Left hindlimb (tissue), 1 donor: ENCODE data around the gene CCRL2.
"Not testable (repeated sequence)": the region's sequence is repeated elsewhere in the genome, so short reads cannot be mapped to it uniquely, and the experiment has no call there.

Experiments used
- DNase-seq: peaks from one replicate; pipeline ENCODE4 v3.0.0-alpha.2; 2018

The CCRL2 gene

DNA sequence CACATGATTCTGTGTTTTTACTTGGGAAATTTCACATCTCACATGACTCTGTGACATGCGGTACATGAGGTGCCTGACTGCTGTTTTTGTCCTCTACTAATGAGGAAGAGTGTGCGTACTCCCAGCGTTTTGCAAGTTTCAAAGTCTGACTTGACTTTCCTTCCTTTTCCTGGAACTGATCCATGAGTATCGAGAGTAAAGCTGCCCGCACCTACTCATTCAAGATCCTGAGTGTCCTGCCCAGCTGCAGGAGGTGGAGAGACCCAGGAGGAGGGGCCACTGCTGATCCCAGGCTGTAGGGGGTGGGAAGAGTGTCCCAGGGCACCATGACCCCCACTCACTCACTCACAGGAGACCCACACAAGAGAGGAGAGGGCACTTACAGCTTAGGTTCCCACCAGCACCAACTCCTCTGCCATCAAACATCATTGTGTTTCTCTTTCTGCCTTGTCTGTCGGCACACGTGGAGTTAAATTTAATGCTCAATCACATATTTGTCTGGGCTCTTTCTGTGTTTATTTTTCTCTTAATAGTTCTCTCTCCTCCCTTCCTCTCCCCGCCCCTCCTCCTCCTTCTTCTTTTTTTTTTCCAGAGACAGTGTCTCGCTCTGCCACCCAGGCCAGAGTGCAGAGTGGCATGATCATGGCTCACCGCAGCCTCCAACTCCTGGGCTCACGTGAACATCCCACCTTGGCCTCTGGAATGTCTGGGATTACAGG is 1.6 kb upstream of the CCRL2 start:
- no peak for DNase-seq

DNA sequence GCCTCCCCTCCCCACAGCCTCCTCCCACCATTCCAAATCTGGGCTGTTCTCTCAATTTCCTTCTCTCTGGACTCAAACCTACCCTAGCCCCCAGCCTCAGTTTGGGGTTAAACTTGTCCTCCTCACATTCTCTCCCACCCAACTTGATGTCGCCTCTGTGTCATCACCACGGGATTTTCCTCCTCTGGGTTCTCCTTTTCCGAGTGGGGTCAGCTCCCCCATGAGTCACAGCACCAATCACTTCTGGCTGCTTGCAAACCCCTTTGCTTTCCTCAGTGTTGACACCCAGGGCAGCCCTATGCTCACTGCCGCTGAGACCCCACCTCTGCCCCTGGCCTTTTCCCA is 644 bp upstream of the CCRL2 start:
- DNase-seq, result no peak

DNA sequence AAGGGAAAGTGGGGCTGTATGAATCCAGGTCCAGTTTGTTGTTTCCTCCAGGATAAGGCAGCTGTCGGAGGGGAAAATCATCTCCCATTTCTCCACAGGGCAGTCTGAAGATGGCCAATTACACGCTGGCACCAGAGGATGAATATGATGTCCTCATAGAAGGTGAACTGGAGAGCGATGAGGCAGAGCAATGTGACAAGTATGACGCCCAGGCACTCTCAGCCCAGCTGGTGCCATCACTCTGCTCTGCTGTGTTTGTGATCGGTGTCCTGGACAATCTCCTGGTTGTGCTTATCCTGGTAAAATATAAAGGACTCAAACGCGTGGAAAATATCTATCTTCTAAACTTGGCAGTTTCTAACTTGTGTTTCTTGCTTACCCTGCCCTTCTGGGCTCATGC is 911 bp downstream of the CCRL2 start:
- no peak for DNase-seq

DNA sequence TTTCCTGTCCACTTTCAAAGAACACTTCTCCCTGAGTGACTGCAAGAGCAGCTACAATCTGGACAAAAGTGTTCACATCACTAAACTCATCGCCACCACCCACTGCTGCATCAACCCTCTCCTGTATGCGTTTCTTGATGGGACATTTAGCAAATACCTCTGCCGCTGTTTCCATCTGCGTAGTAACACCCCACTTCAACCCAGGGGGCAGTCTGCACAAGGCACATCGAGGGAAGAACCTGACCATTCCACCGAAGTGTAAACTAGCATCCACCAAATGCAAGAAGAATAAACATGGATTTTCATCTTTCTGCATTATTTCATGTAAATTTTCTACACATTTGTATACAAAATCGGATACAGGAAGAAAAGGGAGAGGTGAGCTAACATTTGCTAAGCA is 1.8 kb downstream of the CCRL2 start:
- DNase-seq, result no peak

DNA sequence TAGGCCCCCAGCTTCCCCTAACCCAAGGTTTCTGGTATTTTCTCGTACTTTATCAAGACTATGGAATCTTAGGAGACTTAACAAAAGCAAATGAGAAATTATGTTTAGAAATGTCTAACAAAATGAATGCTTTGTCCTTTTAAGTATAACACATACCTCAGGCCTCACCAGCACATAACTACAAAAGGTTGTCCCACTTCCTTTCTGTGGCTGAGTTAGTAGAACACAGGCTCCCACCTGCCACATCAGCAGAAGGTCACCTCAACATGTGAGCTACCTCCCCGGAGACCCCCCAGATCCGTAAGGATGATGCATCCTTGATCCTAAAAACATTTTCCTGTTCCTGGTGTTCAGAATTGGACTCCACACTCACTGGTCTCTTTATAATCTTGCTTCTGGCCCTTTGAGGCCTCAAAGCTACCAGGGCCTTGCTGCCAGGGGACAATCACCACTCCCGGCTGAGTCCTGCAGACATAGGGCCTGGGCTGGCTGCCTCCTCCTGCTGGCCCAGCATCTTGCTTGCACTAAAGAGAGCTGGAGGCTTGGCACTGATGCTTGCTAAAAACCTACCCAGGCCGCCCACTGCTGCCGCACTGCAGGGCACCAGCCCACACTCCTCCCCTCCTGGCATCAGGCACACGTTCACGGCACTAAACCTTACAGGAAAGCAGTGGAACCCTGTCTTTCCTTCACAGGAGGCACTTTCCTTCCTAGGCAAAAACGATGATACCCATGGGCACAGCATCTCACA is 2.9 kb downstream of the CCRL2 start:
- DNase-seq, result no peak

DNA sequence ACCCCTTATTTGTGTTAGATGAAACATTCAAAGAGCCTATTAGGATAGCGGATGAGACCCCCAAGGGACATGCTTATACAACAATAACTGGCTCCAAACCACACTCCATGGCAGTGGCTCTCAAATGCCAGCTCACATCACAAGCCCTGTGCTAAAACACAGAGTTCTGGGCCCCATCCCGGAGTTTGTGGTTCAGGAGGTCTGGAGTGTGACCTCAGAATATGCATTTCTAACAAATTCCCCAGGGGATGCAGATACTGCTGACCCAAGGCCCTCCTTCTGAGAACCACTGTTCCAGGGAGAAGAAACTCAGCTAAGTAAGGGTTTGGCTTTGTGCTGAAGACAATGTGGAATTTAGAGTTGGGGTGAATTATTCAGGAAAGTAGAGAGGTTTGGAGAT is 3.6 kb downstream of the CCRL2 start:
- peak; percentile 60 for DNase-seq

GRCh38 chr3:46411271-46411670 is 4.2 kb downstream of the CCRL2 start:
- no peak for DNase-seq

DNA sequence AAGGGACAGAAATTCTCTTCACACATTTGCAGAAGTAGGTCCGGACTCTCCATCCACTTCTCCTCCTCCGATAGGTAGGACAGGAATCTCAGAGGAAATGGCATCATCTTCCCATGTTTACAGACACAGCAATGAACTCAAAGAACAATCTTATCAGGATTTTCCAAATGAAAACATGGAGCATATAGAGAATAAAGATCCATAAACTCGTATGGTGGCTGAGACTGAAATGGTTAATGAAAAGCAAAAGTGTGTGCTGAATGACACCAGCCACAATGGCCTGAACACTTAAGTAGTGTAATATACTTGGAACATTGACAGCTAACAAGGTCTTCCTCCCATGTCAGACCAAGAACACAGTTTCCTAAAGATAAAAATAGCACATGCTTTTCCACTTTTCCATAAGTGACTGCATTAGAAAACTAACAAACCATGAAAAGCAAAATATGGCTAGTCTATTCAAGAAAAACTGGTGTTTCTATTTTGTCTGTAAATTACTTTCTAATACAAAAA is 5.8 kb downstream of the CCRL2 start:
- DNase-seq, result no peak

DNA sequence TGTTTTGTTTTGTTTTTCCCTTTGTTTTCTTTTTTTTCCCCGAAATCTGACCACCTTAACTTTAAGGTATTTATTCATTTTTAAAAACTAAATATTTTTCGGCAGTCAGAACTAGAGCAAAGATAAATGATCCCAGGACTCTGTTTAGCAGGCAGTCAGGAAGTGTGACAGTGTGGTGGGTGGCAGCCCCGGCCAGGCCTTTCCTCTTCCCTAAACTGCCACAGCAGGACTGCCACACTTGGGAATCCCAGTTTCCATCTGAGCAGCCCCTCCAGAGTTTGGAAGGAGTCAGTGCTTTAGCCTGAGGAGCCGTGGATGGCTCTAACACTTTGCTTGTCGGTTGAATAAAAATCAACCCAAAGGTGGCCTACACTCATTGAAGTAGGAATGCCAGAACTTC is 6.9 kb downstream of the CCRL2 start:
- DNase-seq, result no peak

- no peak for DNase-seq
These were observed 7.7 kb downstream of the CCRL2 start for GRCh38 chr3:46414739-46415138.

DNA sequence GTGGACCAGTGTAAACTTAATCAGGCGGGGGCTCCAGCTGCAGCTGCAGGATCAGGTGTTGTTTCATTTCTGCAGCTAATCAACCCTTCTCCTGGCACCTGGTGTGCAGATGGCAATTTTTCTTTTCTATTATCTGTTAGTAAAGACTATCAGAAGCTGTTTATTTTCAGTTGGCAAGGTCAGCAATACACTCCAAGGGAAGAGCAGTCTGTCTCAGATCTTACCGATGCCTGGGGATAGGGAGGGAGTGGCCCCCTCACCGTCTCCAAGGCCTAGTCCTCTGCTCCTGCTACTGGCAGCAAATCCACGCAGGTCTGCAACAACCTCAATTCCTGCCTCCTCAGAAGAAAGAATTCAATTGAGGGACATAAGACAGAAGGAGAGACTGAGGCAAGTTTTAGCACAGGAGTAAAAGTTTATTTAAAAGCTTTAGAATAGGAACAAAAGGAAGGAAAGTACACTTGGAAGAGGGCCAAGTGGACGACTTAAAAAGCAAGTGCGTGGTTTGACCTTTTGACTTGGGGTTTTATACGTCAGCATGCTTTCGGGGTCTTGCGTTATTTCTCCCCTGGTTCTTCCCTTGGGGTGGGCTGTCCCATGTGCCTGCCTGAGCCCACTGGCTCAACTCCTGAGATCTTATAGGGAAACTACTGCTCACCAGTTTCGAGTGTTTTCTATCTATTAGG is 9.2 kb downstream of the CCRL2 start:
- no peak for DNase-seq

DNA sequence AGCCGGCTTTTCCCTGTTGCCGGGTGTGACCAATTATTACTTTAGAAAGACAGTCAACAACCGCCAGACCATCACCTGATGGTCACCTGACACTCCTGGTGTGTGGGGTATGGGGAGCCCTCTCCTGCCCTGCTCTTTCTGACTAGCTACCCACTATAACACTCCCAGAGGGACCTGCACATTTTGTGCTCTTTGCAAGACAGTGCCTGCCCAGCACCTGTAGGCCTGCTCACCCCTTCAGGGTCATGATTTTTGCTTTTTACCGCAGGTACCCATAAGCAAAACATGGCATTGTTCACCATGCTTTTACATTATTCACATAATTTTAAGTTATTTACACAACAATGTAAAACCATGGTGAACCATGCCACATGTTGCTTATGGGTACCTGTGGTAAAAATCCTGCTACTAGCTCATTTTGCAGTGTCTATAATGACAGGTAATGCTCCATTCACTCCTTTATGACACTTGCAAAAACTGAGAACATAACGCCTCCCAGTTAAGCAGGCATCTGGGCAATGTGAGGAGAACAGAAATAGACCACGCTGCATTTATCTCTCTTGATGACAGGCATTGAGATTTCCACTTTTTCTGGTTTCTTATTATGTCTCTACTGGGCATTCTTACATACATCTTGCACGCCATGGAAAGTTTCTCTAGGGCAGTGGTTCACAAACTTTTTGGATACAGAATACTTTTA is 9.9 kb downstream of the CCRL2 start:
- DNase-seq, result no peak

- DNase-seq, result no peak
These were observed 11.0 kb downstream of the CCRL2 start for GRCh38 chr3:46417841-46418611.

DNA sequence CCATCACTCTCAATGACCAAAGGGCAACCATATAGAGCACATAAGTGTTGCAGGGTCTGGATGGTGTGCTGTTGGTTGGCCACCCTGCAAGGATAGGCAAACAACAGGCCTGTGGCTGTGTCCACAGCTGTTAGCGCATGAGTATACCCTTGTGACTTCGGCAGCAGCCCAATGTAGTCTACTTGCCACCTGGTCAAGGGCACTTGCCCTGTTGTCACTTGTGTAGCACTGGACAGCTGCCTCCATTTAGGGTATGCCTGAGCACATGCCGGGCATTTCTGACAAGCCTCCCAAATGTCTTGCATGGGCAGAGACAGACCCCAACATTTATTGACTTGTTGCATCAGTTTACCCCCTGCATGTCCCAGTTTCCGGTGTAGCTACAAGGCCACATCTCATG is 12.8 kb downstream of the CCRL2 start:
- DNase-seq, result no peak

DNA sequence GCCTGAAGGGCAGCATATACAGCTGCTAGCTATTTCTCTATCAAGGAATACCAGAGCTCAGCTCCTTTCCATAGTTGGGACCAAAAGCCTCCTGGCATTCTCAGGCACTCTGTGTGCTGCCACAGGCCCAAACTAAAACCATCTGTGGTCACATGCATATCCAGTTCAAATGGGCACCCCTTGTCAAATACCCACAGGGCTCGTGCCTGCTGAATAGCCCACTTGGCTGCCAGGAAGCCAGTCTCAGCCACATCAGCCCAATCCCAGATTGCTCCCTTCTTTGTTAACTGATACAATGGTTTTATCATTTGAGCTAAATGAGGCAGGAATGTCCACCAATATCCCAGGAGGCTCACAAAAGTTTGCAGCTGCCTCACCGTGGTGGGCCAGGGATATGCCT is 13.9 kb downstream of the CCRL2 start:
- no peak for DNase-seq

- no peak for DNase-seq
These were observed 15.6 kb downstream of the CCRL2 start for GRCh38 chr3:46422617-46423016.

GRCh38 chr3:46423588-46423987 is 16.5 kb downstream of the CCRL2 start:
- DNase-seq, result no peak

- not testable (repeated sequence) for DNase-seq
These were observed 19.4 kb downstream of the CCRL2 start for GRCh38 chr3:46426476-46426875.

- DNase-seq, result not testable (repeated sequence)
These were observed 20.3 kb downstream of the CCRL2 start for GRCh38 chr3:46427404-46427803.

DNA sequence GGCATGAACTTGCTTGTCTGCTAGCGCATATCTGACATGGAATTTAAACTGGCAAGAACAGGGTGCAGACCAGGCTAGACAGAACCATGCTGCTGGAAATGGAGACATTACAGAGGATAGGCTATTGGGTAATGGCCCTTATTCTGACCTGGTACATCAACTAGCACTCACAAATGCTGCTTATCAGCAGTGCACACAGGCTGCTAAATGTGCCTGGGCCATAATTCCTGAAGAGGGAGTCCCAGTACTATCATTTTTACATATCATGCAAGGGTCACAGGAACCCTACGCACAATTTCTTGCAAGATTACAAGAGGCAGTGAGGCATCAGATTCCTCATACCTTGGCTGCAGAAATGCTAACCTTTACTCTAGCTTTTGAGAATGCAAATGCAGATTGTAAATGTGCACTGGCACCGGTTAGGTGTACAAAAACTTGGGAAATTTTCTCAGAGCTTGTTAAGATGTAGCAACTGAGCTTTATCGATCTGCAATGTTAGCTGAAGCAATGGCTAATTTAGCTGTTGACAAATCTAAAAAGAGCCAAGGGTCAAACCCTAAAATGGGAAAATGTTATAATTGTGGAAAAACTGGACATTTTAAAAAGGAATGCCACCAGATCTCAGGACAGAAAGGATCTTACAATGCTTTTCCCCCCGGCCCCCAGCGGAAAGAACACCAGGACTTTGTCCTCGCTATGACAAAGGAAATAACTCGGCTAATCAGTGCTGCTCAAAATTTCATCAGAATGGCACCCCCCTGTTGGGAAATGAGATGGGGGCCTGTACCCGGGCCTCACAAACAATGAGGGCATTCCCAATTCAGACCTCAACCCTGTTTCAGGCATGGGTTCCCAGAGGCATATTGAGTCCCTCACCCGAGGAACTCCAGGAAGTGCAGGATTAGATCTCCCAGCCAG is 21.1 kb downstream of the CCRL2 start:
- DNase-seq, result no peak

GRCh38 chr3:46429250-46429649 is 22.2 kb downstream of the CCRL2 start:
- DNase-seq, result no peak
